BE2C (cell line): ENCODE results near the gene GADL1.

Experiments used
- DNase-seq: peaks from one replicate; pipeline ENCODE4 v3.0.0-alpha.2; 2020
- H3K27me3 ChIP-seq: fragments of 250-450 bp; sonication (Bioruptor Pico); 2 replicates; pipeline ENCODE4 v1.5.1; 2020; ENCODE audit warnings: mild to moderate bottlenecking
- H3K36me3 ChIP-seq: fragments of 250-450 bp; sonication (Bioruptor Pico); 2 replicates; pipeline ENCODE4 v1.5.1; 2020; ENCODE audit warnings: mild to moderate bottlenecking
- H3K4me1 ChIP-seq: fragments of 250-450 bp; sonication (Bioruptor Pico); 2 replicates; pipeline ENCODE4 v1.5.1; 2020
- H3K4me3 ChIP-seq: 2 replicates; pipeline ENCODE4 v1.5.1; 2011; ENCODE audit warnings: low read depth, low read length
- H3K9me3 ChIP-seq: fragments of 250-450 bp; sonication (Bioruptor Pico); 2 replicates; pipeline ENCODE4 v1.5.1; 2020
- TF ChIP-seq, protein P1 (sequence below): IDR thresholded peaks from 2 replicates; pipeline ENCODE4 v1.5.1; 2012; ENCODE audit warnings: mild to moderate bottlenecking, low read depth, low read length

GADL1 gene

DNA sequence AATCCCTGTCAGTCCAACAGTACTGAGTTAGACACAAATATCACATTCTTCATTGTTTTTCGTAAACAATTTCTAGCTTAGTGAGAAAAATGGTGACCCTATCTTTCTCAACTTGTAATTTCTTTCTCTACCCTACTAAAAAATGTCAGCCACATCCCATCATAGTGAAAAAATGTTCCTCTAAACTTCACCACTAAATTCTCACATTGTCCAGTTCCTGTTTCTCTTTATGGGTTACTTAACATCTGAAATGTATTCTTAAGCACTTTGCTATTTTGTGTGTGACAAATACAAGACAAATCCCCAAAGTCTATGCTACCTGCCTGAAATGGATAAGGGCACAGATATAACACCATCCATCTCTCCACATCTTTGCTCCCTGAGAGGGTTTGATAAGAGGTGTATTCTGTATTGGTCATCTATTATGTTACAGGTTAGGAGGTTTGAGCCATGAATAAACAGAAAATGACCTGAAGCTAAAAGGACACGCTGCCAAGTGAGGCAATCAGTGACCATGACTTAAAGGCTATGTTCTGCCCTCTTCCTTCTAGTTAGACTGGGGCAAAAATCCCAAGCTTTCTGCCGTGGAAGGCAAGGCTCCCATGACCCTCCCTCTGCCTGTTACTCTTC is 118.2 kb downstream of the GADL1 start:
- Histone ChIP-seq H3K9me3 (no peaks in the 10 kb centered on the region), H3K36me3 (no peaks in the 10 kb centered on the region), H3K4me1 (no peaks in the 10 kb centered on the region), H3K27me3 (peaks cover 9% of the 10 kb centered on the region), H3K4me3 (no peak overlapping the region)
- no peak for DNase-seq
- TF ChIP-seq, protein P1, sequence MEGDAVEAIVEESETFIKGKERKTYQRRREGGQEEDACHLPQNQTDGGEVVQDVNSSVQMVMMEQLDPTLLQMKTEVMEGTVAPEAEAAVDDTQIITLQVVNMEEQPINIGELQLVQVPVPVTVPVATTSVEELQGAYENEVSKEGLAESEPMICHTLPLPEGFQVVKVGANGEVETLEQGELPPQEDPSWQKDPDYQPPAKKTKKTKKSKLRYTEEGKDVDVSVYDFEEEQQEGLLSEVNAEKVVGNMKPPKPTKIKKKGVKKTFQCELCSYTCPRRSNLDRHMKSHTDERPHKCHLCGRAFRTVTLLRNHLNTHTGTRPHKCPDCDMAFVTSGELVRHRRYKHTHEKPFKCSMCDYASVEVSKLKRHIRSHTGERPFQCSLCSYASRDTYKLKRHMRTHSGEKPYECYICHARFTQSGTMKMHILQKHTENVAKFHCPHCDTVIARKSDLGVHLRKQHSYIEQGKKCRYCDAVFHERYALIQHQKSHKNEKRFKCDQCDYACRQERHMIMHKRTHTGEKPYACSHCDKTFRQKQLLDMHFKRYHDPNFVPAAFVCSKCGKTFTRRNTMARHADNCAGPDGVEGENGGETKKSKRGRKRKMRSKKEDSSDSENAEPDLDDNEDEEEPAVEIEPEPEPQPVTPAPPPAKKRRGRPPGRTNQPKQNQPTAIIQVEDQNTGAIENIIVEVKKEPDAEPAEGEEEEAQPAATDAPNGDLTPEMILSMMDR: no peak

DNA sequence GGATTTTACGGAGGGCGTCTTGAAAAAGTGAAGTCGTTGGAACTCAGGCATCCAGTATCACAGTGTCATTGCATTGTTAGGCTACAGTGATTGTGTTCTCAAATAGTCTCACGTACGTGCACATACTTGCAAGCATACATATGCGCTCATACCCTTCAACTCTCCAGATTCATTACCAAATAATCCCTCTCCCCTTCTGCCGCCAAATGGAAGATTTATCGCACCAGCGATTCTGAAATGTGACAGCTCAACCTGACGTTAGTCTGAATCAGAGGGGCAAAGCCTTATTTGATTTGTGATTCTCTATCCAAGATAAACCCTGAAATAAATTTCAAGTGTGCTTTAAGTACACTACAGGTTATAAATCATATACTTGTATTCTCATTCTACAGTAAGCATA is 119.4 kb downstream of the GADL1 start:
- Histone ChIP-seq H3K36me3 (no peaks in the 10 kb centered on the region), H3K9me3 (no peaks in the 10 kb centered on the region), H3K27me3 (peaks cover 9% of the 10 kb centered on the region), H3K4me3 (no peak overlapping the region), H3K4me1 (no peaks in the 10 kb centered on the region)
- no peak for DNase-seq
- TF ChIP-seq, protein P1: no peak

DNA sequence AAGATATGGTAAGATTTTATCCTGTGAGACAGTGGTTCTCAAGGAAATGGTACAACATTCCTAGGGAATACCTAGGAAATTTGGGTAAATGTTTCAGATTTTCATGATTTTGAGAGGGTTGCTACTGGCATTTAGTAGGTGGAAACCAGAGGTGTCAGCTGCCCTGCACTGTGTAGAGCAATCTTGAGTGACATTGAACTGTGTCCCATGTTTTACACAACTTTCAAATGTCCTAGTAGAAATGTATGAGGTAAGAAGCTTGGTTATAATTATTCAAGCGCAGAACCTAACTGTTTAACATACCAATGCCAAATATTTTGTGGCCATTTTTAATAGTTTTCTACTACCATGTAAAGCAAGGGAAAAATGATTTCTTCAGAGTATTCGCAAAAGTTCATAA is 120.4 kb downstream of the GADL1 start:
- no peak for DNase-seq
- no peaks in the 10 kb centered on the region for H3K4me1 ChIP-seq
- H3K4me3 ChIP-seq: no peak overlapping the region
- TF ChIP-seq, protein P1: no peak
- peaks cover 9% of the 10 kb centered on the region for H3K27me3 ChIP-seq
- no peaks in the 10 kb centered on the region for H3K9me3 ChIP-seq
- no peaks in the 10 kb centered on the region for H3K36me3 ChIP-seq

DNA sequence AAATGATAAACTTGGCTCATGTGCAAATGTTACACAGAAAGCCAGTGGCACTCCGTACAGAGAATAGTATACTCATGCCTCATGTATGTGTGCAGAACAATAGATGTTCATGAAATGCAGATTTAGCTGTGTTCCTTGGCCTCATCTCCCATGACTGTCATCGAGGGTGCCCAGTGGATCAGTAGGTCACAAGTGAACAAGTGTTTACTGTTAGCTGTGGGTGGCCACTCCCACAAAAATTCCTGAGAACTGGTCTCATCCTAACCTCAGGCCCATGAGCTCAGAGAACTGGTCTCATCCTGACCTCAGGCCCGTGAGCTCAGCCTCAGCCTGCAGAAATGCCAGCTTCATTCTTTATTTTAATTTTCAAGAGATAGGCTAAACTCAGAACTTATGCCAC is 124.1 kb downstream of the GADL1 start:
- TF ChIP-seq, protein P1: no peak
- no peak for DNase-seq
- peaks cover 9% of the 10 kb centered on the region for H3K27me3 ChIP-seq
- H3K9me3 ChIP-seq: no peaks in the 10 kb centered on the region
- no peak overlapping the region for H3K4me3 ChIP-seq
- H3K4me1 ChIP-seq: no peaks in the 10 kb centered on the region
- no peaks in the 10 kb centered on the region for H3K36me3 ChIP-seq

DNA sequence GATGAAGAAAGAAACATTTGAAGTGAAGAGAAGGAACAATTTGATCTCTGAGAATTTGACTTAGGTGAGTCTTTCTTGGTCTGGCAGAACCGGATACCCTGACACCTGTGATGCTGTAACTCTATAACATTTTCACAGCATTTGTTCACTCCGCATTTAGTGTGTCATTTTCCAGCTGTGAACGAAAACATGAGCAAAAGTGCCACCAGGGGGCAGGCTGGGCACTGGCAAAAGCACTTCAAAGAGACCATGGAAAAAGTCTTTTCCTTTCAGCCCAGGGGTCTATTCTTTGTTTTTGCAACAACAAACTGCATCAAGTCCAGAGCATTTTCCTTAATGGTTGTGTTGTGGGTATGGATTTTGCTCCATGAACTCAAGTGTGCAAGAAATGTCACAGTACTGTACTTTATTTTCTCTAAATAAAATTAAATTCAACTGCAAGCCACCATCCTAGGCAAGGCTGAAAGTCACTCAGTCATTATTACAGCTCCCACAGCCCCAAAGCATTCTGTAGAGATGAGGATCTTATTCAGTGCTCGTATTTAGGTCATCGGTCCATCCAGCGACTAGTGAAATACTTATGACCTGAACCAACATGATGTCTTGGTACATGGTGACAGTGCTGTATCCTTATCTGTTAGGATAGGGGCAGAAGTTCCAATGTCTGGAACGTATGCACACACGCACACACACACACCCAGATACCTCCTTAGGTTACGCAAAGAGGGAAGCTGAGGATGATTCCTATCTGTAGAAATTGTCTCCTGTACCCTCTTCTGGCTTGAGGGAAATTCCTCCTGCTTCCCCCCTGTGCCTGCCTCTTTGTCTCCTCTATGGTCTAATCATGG is 125.5 kb downstream of the GADL1 start:
- H3K9me3 ChIP-seq: no peaks in the 10 kb centered on the region
- no peak overlapping the region for H3K4me3 ChIP-seq
- H3K36me3 ChIP-seq: no peaks in the 10 kb centered on the region
- no peaks in the 10 kb centered on the region for H3K4me1 ChIP-seq
- peaks cover 9% of the 10 kb centered on the region; the same call in 1 of the 2 replicates for H3K27me3 ChIP-seq
- peak; percentile 61 for DNase-seq
- TF ChIP-seq, protein P1: peak; percentile 75

DNA sequence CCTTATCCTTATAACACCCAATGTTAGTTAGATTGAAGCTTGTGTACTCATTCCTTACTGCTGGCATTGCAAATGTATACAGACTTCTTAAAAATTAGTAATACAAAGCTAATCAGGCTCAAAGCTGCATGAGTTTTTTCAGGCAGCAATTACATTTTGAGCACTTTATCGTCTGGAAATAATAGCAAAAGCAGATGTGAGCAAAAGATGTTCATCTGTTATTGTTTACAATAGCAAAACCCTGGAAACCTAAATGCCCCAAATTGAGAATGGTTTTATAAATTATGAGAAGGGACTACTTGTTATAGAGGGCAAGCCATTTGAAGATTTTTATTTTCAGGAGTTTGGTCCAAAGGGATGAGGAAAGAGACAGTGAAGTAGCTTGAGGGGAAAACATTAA is 126.4 kb downstream of the GADL1 start:
- DNase-seq: no peak
- no peaks in the 10 kb centered on the region for H3K36me3 ChIP-seq
- no peaks in the 10 kb centered on the region for H3K4me1 ChIP-seq

More for the DNA sequence above, 126.4 kb downstream of the GADL1 start:
- peaks cover 9% of the 10 kb centered on the region; the same call in 1 of the 2 replicates for H3K27me3 ChIP-seq
- TF ChIP-seq, protein P1: no peak
- no peak overlapping the region for H3K4me3 ChIP-seq
- H3K9me3 ChIP-seq: no peaks in the 10 kb centered on the region
